ENCODE measurements around the gene NUP58. TPM values are rescaled to one million over a fixed set of nuclear protein-coding genes. Genes with fewer than 3 reads are reported as not detected.

Gene NUP58
- total RNA-seq, 1 experiment from 2014 or later = 101 TPM

- Histone ChIP-seq H4K20me1 (ENCODE audit: insufficient read depth) (no peaks in the 10 kb centered on the region), H3K9me2 (ENCODE audit: insufficient read depth) (no peaks in the 10 kb centered on the region), H3K27ac (ENCODE audit: low read depth, low read length) (no peak overlapping the region), H2AFZ (ENCODE audit: low read depth, low read length, poor library complexity, severe bottlenecking) (no peak overlapping the region), H3K4me2 (ENCODE audit: low read length) (no peak overlapping the region), H3K4me3 (replicated peaks in 1 of 2; ENCODE audit: low read depth in 1 of 2, low read length in 2 of 2) (no peak overlapping the region), H3K4me1 (ENCODE audit: control insufficient read depth in 1 of 2, insufficient read depth in 2 of 2, low read length in 2 of 2) (no peaks in the 10 kb centered on the region), H3K27me3 (ENCODE audit: insufficient read depth, low read length) (no peaks in the 10 kb centered on the region; the same call in 1 of the 2 replicates), H3K9ac (ENCODE audit: low read length) (no peak overlapping the region), H3K36me3 (ENCODE audit: control insufficient read depth in 1 of 2, insufficient read depth in 2 of 2, low read length in 2 of 2) (no peaks in the 10 kb centered on the region), H3K79me2 (ENCODE audit: insufficient read depth, low read length) (no peaks in the 10 kb centered on the region), H3K9me3 (ENCODE audit: control insufficient read depth in 1 of 2, insufficient read depth in 1 of 2, low read depth in 1 of 2, low read length in 2 of 2) (no peaks in the 10 kb centered on the region)
- ChIA-PET CTCF (interaction anchor here (1.6 to 2.5 kb wide), 3 partner anchors 7 to 382 kb away, joined by 6 to 9 read pairs (median 7); no protein-coding TSS in a partner anchor), RAD21 (ENCODE audit: low non-redundant PET in 1 of 2, low total read pairs in 2 of 2, uncharacterized antibody in 2 of 2, unreplicated experiment in 2 of 2) (no interaction called here), POLR2A (no interaction called here)
- TF ChIP-seq TCF7L2 (IDR thresholded peaks at IDR 0.05; ENCODE audit: borderline replicate concordance, extremely low read depth, insufficient read depth, insufficient read length) (no peak), SP1 (IDR thresholded peaks at IDR 0.05; ENCODE audit: low read depth) (no peak), EZH2phosphoT487 (IDR thresholded peaks at IDR 0.05; ENCODE audit: borderline replicate concordance) (no peak), CBX3 (IDR thresholded peaks at IDR 0.05; ENCODE audit: low read depth) (no peak), YY1 (IDR thresholded peaks at IDR 0.05; ENCODE audit: extremely low read depth, insufficient replicate concordance, low read depth, low read length) (no peak), ELF1 (IDR thresholded peaks at IDR 0.05; ENCODE audit: borderline replicate concordance, low read depth) (no peak), ATF3 (IDR thresholded peaks at IDR 0.05) (no peak), ZBTB33 (IDR thresholded peaks at IDR 0.05; ENCODE audit: extremely low read depth, insufficient replicate concordance, low read length) (no peak), ZNF274 (IDR thresholded peaks at IDR 0.05; ENCODE audit: low read depth, low read length) (no peak), EZH2 (IDR thresholded peaks at IDR 0.05) (no peak), RAD21 (IDR thresholded peaks at IDR 0.05; ENCODE audit: low read depth) (no peak), SRF (IDR thresholded peaks at IDR 0.05; ENCODE audit: low read depth) (no peak), REST (IDR thresholded peaks at IDR 0.05; ENCODE audit: low read depth) (no peak), EGR1 (IDR thresholded peaks at IDR 0.05; ENCODE audit: low read depth) (no peak), CEBPB (IDR thresholded peaks at IDR 0.05; ENCODE audit: low read depth) (no peak)
- ATAC-seq (no peak), DNase-seq (ENCODE audit: low read depth, low spot score) (no peak)
- intact Hi-C loops (cut with micrococcal nuclease) = loop anchor here (5.0 kb wide), 1 partner anchor 370 kb away; no protein-coding TSS in a partner anchor
- BruUV-seq (replicated peaks) = no TSS peak
These were observed 76.0 kb downstream of the NUP58 start for GRCh38 chr13:25377244-25377962.

All from HCT116 (cell line).